ENCODE measurements around the gene CREBRF.

CREBRF gene

DNA sequence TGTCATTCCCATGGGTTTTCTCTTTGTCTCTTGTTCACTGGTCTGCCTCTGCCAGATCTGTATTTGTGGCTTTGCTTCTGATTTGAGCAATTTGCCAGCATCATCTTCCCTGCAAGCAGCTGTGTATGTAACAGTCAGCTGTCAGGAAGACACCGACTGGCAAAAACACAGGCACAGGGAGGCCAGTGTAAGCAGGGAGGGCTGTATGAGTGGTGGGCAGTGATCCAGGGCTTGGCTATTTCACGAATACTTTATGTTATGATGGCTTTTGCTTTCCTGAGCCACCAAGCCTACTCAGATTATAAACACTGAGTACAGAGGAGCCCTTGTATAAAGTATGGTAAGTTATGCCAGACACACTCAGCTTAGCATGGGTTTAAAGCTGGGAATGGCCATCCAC lies 99.8 kb downstream of the CREBRF start:
- no peaks in the 10 kb centered on the region; the same call in 1 of the 2 replicates for H3F3A ChIP-seq (ENCODE audit: insufficient read depth)
- H2AFZ ChIP-seq (ENCODE audit: low read depth, low read length, severe bottlenecking): no peak overlapping the region
- no peak overlapping the region for H3K9ac ChIP-seq (ENCODE audit: low read length)
- H4K20me1 ChIP-seq (ENCODE audit: low read depth, low read length): no peaks in the 10 kb centered on the region
- H3K9me2 ChIP-seq (replicated peaks; ENCODE audit: insufficient read depth, low read length): no peaks in the 10 kb centered on the region
- no peak overlapping the region for H3K4me2 ChIP-seq (ENCODE audit: low read depth, low read length, poor library complexity, severe bottlenecking)
- no peaks in the 10 kb centered on the region for H3K27me3 ChIP-seq (ENCODE audit: low read length)
- H3K27ac ChIP-seq (ENCODE audit: low read depth, low read length): no peak overlapping the region
- TF ChIP-seq, protein P1, sequence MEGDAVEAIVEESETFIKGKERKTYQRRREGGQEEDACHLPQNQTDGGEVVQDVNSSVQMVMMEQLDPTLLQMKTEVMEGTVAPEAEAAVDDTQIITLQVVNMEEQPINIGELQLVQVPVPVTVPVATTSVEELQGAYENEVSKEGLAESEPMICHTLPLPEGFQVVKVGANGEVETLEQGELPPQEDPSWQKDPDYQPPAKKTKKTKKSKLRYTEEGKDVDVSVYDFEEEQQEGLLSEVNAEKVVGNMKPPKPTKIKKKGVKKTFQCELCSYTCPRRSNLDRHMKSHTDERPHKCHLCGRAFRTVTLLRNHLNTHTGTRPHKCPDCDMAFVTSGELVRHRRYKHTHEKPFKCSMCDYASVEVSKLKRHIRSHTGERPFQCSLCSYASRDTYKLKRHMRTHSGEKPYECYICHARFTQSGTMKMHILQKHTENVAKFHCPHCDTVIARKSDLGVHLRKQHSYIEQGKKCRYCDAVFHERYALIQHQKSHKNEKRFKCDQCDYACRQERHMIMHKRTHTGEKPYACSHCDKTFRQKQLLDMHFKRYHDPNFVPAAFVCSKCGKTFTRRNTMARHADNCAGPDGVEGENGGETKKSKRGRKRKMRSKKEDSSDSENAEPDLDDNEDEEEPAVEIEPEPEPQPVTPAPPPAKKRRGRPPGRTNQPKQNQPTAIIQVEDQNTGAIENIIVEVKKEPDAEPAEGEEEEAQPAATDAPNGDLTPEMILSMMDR (IDR thresholded peaks at IDR 0.05; ENCODE audit: insufficient read depth, low read length, poor library complexity, severe bottlenecking): no peak
- no peak for TF ChIP-seq EZH2phosphoT487 (conservative IDR thresholded peaks at IDR 0.05; ENCODE audit: low read length)
- peaks cover 9% of the 10 kb centered on the region for H3K36me3 ChIP-seq (ENCODE audit: low read length)
- no peaks in the 10 kb centered on the region for H3K79me2 ChIP-seq (ENCODE audit: insufficient read depth, low read length)
- no peaks in the 10 kb centered on the region for H3K9me3 ChIP-seq (ENCODE audit: insufficient read depth, low read length)
- no peak overlapping the region for H3K4me3 ChIP-seq (ENCODE audit: insufficient read depth, low read length, poor library complexity, severe bottlenecking)

DNA sequence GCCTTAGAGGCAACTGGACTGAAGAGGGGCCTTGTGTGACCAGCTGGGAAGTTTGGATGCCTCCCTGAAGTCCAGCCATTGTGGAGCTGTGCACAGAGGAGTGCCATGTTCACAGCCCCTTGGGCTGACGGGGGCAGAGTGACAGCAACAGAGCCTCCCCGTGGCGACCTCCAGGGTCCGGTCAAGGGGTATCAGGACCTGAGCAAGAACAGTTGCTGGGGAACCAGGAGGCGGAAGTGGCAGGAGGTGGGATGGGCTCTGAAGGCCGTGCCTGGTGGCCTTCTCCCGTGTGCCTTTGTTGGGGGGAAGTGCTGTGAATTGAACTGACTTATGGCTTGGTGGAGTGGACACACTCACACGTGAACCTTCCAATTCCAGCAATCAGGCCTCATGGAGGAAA lies 102.2 kb downstream of the CREBRF start:
- H2AFZ ChIP-seq (ENCODE audit: low read depth, low read length, severe bottlenecking): no peak overlapping the region
- H3K9me3 ChIP-seq (ENCODE audit: insufficient read depth, low read length): no peaks in the 10 kb centered on the region
- no peak overlapping the region for H3K9ac ChIP-seq (ENCODE audit: low read length)
- H3K4me2 ChIP-seq (ENCODE audit: low read depth, low read length, poor library complexity, severe bottlenecking): no peak overlapping the region
- H3K9me2 ChIP-seq (replicated peaks; ENCODE audit: insufficient read depth, low read length): no peaks in the 10 kb centered on the region
- H3F3A ChIP-seq (ENCODE audit: insufficient read depth): no peaks in the 10 kb centered on the region
- peaks cover 5% of the 10 kb centered on the region; the same call in 1 of the 2 replicates for H3K36me3 ChIP-seq (ENCODE audit: low read length)
- no peak for TF ChIP-seq EZH2phosphoT487 (conservative IDR thresholded peaks at IDR 0.05; ENCODE audit: low read length)
- TF ChIP-seq, protein P1 (IDR thresholded peaks at IDR 0.05; ENCODE audit: insufficient read depth, low read length, poor library complexity, severe bottlenecking): no peak
- no peak overlapping the region for H3K27ac ChIP-seq (ENCODE audit: low read depth, low read length)
- no peak overlapping the region for H3K4me3 ChIP-seq (ENCODE audit: insufficient read depth, low read length, poor library complexity, severe bottlenecking)
- no peaks in the 10 kb centered on the region for H3K27me3 ChIP-seq (ENCODE audit: low read length)
- H3K79me2 ChIP-seq (ENCODE audit: insufficient read depth, low read length): no peaks in the 10 kb centered on the region
- no peaks in the 10 kb centered on the region for H4K20me1 ChIP-seq (ENCODE audit: low read depth, low read length)

DNA sequence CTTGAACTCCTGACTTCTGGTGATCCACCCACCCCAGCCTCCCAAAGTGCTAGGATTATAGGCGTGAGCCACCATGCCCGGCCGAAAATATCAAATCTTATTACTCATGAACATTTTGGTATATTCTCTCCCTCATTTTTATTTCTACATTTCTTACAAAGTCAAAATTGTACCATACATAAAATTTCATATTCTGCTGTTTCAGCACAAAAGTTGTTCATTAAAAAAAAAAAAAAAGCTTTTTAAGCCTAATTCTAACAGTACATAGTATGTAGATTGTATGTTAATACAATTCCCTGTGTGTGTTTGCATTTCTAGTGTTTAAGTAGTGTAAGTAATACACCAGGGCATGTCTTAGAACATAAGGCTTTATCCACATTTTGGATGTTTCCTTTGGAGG lies 103.1 kb downstream of the CREBRF start:
- H3K36me3 ChIP-seq (ENCODE audit: low read length): peaks cover 5% of the 10 kb centered on the region; the same call in 1 of the 2 replicates
- H3K79me2 ChIP-seq (ENCODE audit: insufficient read depth, low read length): no peaks in the 10 kb centered on the region
- H3K4me3 ChIP-seq (ENCODE audit: insufficient read depth, low read length, poor library complexity, severe bottlenecking): no peak overlapping the region
- H2AFZ ChIP-seq (ENCODE audit: low read depth, low read length, severe bottlenecking): no peak overlapping the region
- no peak for TF ChIP-seq EZH2phosphoT487 (conservative IDR thresholded peaks at IDR 0.05; ENCODE audit: low read length)
- TF ChIP-seq, protein P1 (IDR thresholded peaks at IDR 0.05; ENCODE audit: insufficient read depth, low read length, poor library complexity, severe bottlenecking): no peak
- no peaks in the 10 kb centered on the region for H3F3A ChIP-seq (ENCODE audit: insufficient read depth)
- H3K4me2 ChIP-seq (ENCODE audit: low read depth, low read length, poor library complexity, severe bottlenecking): no peak overlapping the region
- H3K27me3 ChIP-seq (ENCODE audit: low read length): no peaks in the 10 kb centered on the region
- H4K20me1 ChIP-seq (ENCODE audit: low read depth, low read length): no peaks in the 10 kb centered on the region
- H3K9ac ChIP-seq (ENCODE audit: low read length): no peak overlapping the region
- no peaks in the 10 kb centered on the region for H3K9me2 ChIP-seq (replicated peaks; ENCODE audit: insufficient read depth, low read length)
- H3K27ac ChIP-seq (ENCODE audit: low read depth, low read length): no peak overlapping the region
- H3K9me3 ChIP-seq (ENCODE audit: insufficient read depth, low read length): no peaks in the 10 kb centered on the region

Data from SU-DHL-6 (cell line).